Hematopoietic multipotent progenitor cell (in vitro differentiated cells): Measurements from ENCODE around the gene CCDC141. TPM values are rescaled to one million over a fixed set of nuclear protein-coding genes. Genes with fewer than 3 reads are reported as not detected.

Experiments
- DNase-seq, 3 donors: peaks; one replicate each; pipeline ENCODE4 v3.0.0-alpha.2; 2011 to 2015; ENCODE audit warnings: low read depth in 2 of 3, low spot score in 2 of 3
- total RNA-seq: library from RNA; depleted of rRNA; stranded (reverse); fragments of >200 nt; gene quantifications from one replicate; pipeline ENCODE4 v1.2.3, GENCODE V29; 2012

The CCDC141 gene
- total RNA-seq, 1 donor: 0.54 TPM

GRCh38 chr2:178915423-178916173 is 134.3 kb downstream of the CCDC141 start:
- no peak for DNase-seq

- peak; percentile 26 to 81 (median 63) for DNase-seq
Measured at GRCh38 chr2:178914259-178914849, 135.6 kb downstream of the CCDC141 start.

- DNase-seq: peak in 1 of 3 donors; percentile 7
Measured at GRCh38 chr2:178913049-178913441, 136.9 kb downstream of the CCDC141 start.

GRCh38 chr2:178912416-178913048 is 137.4 kb downstream of the CCDC141 start:
- no peak for DNase-seq

- no peak for DNase-seq
Measured at GRCh38 chr2:178911039-178911438, 138.9 kb downstream of the CCDC141 start.

- no peak for DNase-seq
Measured at GRCh38 chr2:178910005-178910404, 139.9 kb downstream of the CCDC141 start.

- DNase-seq: no peak
Measured at GRCh38 chr2:178909507-178909906, 140.4 kb downstream of the CCDC141 start.

- no peak for DNase-seq
Measured at GRCh38 chr2:178908810-178909209, 141.1 kb downstream of the CCDC141 start.

GRCh38 chr2:178905261-178905660 is 144.7 kb downstream of the CCDC141 start:
- no peak for DNase-seq

- no peak for DNase-seq
Measured at GRCh38 chr2:178899656-178900055, 150.3 kb downstream of the CCDC141 start.

- no peak for DNase-seq
Measured at GRCh38 chr2:178895872-178896271, 154.1 kb downstream of the CCDC141 start.

- no peak for DNase-seq
Measured at GRCh38 chr2:178895171-178895570, 154.8 kb downstream of the CCDC141 start.

- no peak for DNase-seq
Measured at GRCh38 chr2:178892751-178893625, 156.9 kb downstream of the CCDC141 start.

- DNase-seq: no peak
Measured at GRCh38 chr2:178891959-178892485, 157.9 kb downstream of the CCDC141 start.

GRCh38 chr2:178891265-178891958 is 158.5 kb downstream of the CCDC141 start:
- DNase-seq: peak; percentile 16 to 79 (median 51)

GRCh38 chr2:178886006-178886405 is 163.9 kb downstream of the CCDC141 start:
- DNase-seq: no peak

GRCh38 chr2:178884440-178884839 is 165.5 kb downstream of the CCDC141 start:
- DNase-seq: no peak

- DNase-seq: no peak
Measured at GRCh38 chr2:178882666-178883440, 167.1 kb downstream of the CCDC141 start.

GRCh38 chr2:178881075-178881474 is 168.9 kb downstream of the CCDC141 start:
- DNase-seq: no peak
